ENCODE measurements around the gene CD37.
"Not testable (repeated sequence)": the region's sequence is repeated elsewhere in the genome, so short reads cannot be mapped to it uniquely, and the experiment has no call there.

The CD37 gene

DNA sequence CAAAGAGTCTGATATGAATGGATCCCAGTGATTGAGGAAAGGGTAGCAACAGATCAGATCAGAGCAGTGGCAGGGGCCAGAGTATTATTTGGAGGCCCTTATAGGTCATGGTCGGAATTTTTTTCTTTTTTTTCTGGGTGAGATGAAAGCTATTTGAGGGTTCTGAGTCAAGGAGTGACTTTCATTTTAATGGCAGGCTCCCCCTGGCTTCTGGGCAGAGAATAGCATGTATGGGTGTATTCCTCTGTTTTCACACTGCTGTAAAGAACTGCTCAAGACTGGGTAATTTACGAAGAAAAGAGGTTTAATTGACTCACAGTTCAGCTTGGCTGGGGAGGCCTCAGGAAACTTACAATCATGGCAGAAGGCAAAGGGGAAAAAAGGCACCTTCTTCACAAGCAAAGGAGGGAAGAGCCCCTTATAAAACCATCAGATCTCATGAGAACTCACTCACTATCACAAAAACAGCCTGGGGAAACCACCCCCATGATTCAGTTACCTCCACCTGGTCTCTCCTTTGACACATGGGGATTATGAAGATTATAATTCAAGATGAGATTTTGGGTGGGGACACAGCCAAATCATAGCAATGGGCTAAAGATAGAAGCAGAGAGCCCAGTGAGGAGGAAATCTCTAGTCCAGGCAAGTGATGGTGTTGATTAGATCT is 7.2 kb upstream of the CD37 start:
- no peak overlapping the region for H3K9ac ChIP-seq (ENCODE audit: low read depth in 1 of 2, low read length in 2 of 2)
- H3K27me3 ChIP-seq (ENCODE audit: control insufficient read depth in 1 of 2, insufficient read depth in 2 of 2, low read length in 2 of 2): no peaks in the 10 kb centered on the region

DNA sequence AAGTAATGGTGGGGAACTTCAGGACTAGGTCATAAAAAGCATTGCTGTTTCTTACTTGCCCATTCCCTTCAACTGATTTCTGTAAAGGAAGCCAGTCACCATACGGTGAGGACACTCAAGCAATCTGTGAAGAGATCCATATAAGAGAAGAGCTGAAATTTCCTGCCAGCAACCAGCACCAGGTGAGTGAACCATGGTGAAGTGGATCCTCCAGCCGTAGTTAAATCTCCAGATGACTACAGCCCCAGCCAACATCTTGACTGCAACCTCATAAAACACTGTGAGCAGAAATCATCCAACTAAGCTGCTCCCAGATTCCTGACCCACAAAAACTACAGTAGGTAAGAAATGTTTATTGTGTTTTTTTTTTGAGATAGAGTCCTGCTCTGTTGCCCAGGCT is 6.5 kb upstream of the CD37 start:
- no peaks in the 10 kb centered on the region for H3K27me3 ChIP-seq (ENCODE audit: control insufficient read depth in 1 of 2, insufficient read depth in 2 of 2, low read length in 2 of 2)
- H3K4me1 ChIP-seq (ENCODE audit: control insufficient read depth in 1 of 2, insufficient read depth in 2 of 2, low read length in 2 of 2): peaks cover 0 to 8% of the 10 kb centered on the region in 2 donors
- H3K9me3 ChIP-seq (ENCODE audit: control insufficient read depth in 1 of 2, low read length in 2 of 2): no peaks in the 10 kb centered on the region
- H3K27ac ChIP-seq (ENCODE audit: low read depth, low read length): no peak overlapping the region
- no peak overlapping the region for H3K4me3 ChIP-seq (ENCODE audit: low read depth in 1 of 2, low read length in 2 of 2)
- H3K9ac ChIP-seq (ENCODE audit: low read depth in 1 of 2, low read length in 2 of 2): no peak overlapping the region
- no peaks in the 10 kb centered on the region for H3K36me3 ChIP-seq (ENCODE audit: control insufficient read depth in 1 of 2, insufficient read depth in 2 of 2, low read length in 2 of 2)

More for the DNA sequence above, 7.2 kb upstream of the CD37 start:
- Histone ChIP-seq H3K27ac (ENCODE audit: low read depth, low read length) (no peak overlapping the region), H3K36me3 (ENCODE audit: control insufficient read depth in 1 of 2, insufficient read depth in 2 of 2, low read length in 2 of 2) (no peaks in the 10 kb centered on the region), H3K4me1 (ENCODE audit: control insufficient read depth in 1 of 2, insufficient read depth in 2 of 2, low read length in 2 of 2) (peaks cover 0 to 3% of the 10 kb centered on the region in 2 donors), H3K9me3 (ENCODE audit: control insufficient read depth in 1 of 2, low read length in 2 of 2) (no peaks in the 10 kb centered on the region), H3K4me3 (ENCODE audit: low read depth in 1 of 2, low read length in 2 of 2) (no peak overlapping the region)

- not testable (repeated sequence) for H3K36me3 ChIP-seq (ENCODE audit: control insufficient read depth in 1 of 2, insufficient read depth in 2 of 2, low read length in 2 of 2); H3K27ac ChIP-seq (ENCODE audit: low read depth, low read length); H3K9ac ChIP-seq (ENCODE audit: low read depth in 1 of 2, low read length in 2 of 2); H3K9me3 ChIP-seq (ENCODE audit: control insufficient read depth in 1 of 2, low read length in 2 of 2); H3K4me1 ChIP-seq (ENCODE audit: control insufficient read depth in 1 of 2, insufficient read depth in 2 of 2, low read length in 2 of 2); H3K4me3 ChIP-seq (ENCODE audit: low read depth in 1 of 2, low read length in 2 of 2); H3K27me3 ChIP-seq (ENCODE audit: control insufficient read depth in 1 of 2, insufficient read depth in 2 of 2, low read length in 2 of 2)
Measured at GRCh38 chr19:49331187-49331586, 4.0 kb upstream of the CD37 start.

DNA sequence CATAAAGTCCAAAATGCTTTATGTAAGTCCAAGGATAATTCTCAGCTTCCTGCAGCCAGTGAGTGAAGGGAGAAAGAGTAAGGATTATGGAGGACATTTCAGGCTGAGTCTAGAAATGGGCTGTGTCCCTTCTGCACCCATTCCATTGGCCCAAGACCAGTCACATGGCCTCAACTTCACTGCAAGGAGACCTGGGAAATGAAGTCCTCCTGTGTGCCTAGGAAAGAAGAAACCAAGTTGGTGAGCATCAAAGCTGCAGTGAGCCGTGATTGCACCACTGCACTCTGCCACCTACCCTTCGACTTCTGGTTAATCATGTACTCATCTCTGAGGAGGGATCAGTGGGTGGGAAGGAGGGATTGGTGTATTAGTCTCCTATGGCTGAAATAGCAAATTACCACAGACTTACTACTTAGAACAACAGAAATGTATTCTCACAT is 3.6 kb upstream of the CD37 start:
- no peak overlapping the region for H3K27ac ChIP-seq (ENCODE audit: low read depth, low read length)
- H3K9me3 ChIP-seq (ENCODE audit: control insufficient read depth in 1 of 2, low read length in 2 of 2): no peaks in the 10 kb centered on the region
- no peaks in the 10 kb centered on the region for H3K27me3 ChIP-seq (ENCODE audit: control insufficient read depth in 1 of 2, insufficient read depth in 2 of 2, low read length in 2 of 2)
- H3K4me1 ChIP-seq (ENCODE audit: control insufficient read depth in 1 of 2, insufficient read depth in 2 of 2, low read length in 2 of 2): peaks cover 0 to 8% of the 10 kb centered on the region in 2 donors
- H3K4me3 ChIP-seq (ENCODE audit: low read depth in 1 of 2, low read length in 2 of 2): no peak overlapping the region
- no peak overlapping the region for H3K9ac ChIP-seq (ENCODE audit: low read depth in 1 of 2, low read length in 2 of 2)
- H3K36me3 ChIP-seq (ENCODE audit: control insufficient read depth in 1 of 2, insufficient read depth in 2 of 2, low read length in 2 of 2): no peaks in the 10 kb centered on the region

DNA sequence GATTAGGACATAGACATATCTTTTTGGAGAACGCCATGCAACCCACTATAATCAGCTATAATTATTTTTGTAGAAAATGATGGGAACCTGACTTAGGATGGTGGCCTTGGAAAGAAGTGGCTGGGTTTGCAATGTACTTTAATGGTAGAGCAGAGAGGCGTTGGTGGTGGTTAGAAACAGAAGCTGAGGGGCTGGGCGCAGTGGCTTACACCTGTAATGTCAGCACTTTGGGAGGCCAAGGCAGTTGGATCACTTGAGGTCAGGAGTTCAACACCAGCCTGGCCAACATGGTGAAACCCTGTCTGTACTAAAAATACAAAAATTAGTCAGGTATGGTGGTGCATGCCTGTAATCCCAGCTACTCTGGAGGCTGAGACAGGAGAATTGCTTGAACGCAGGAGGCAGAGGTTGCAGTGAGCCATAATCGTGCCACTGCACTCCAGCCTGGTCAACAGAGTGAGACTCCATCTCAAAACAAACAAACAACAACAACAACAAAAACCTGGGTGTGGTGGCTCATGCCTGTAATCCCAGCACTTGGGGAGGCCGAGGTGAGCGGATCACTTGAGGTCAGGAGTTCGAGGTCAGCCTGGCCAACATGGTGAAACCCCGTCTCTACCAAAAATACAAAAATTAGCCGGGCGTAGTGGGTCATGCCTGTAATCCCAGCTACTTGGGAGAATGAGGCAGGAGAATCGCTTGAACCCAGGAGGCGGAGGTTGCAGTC is 2.4 kb upstream of the CD37 start:
- not testable (repeated sequence) for H3K4me1 ChIP-seq (ENCODE audit: control insufficient read depth in 1 of 2, insufficient read depth in 2 of 2, low read length in 2 of 2); H3K27me3 ChIP-seq (ENCODE audit: control insufficient read depth in 1 of 2, insufficient read depth in 2 of 2, low read length in 2 of 2); H3K9ac ChIP-seq (ENCODE audit: low read depth in 1 of 2, low read length in 2 of 2); H3K9me3 ChIP-seq (ENCODE audit: control insufficient read depth in 1 of 2, low read length in 2 of 2); H3K4me3 ChIP-seq (ENCODE audit: low read depth in 1 of 2, low read length in 2 of 2); H3K27ac ChIP-seq (ENCODE audit: low read depth, low read length); H3K36me3 ChIP-seq (ENCODE audit: control insufficient read depth in 1 of 2, insufficient read depth in 2 of 2, low read length in 2 of 2)

- no peak overlapping the region for H3K9ac ChIP-seq (ENCODE audit: low read depth in 1 of 2, low read length in 2 of 2)
- no peak overlapping the region for H3K27ac ChIP-seq (ENCODE audit: low read depth, low read length)
- H3K9me3 ChIP-seq (ENCODE audit: control insufficient read depth in 1 of 2, low read length in 2 of 2): no peaks in the 10 kb centered on the region
- H3K4me3 ChIP-seq (ENCODE audit: low read depth in 1 of 2, low read length in 2 of 2): peak overlapping the region in 1 of 2 donors; percentile 21
- H3K4me1 ChIP-seq (ENCODE audit: control insufficient read depth in 1 of 2, insufficient read depth in 2 of 2, low read length in 2 of 2): peaks cover 2 to 10% of the 10 kb centered on the region in 2 donors
- H3K36me3 ChIP-seq (ENCODE audit: control insufficient read depth in 1 of 2, insufficient read depth in 2 of 2, low read length in 2 of 2): no peaks in the 10 kb centered on the region
- no peaks in the 10 kb centered on the region for H3K27me3 ChIP-seq (ENCODE audit: control insufficient read depth in 1 of 2, insufficient read depth in 2 of 2, low read length in 2 of 2)
Measured at GRCh38 chr19:49333418-49333805, 1.8 kb upstream of the CD37 start.

- Histone ChIP-seq H3K27me3 (ENCODE audit: control insufficient read depth in 1 of 2, insufficient read depth in 2 of 2, low read length in 2 of 2) (no peaks in the 10 kb centered on the region), H3K9ac (ENCODE audit: low read depth in 1 of 2, low read length in 2 of 2) (no peak overlapping the region), H3K4me1 (ENCODE audit: control insufficient read depth in 1 of 2, insufficient read depth in 2 of 2, low read length in 2 of 2) (peaks cover 4 to 14% of the 10 kb centered on the region in 2 donors), H3K36me3 (ENCODE audit: control insufficient read depth in 1 of 2, insufficient read depth in 2 of 2, low read length in 2 of 2) (no peaks in the 10 kb centered on the region), H3K9me3 (ENCODE audit: control insufficient read depth in 1 of 2, low read length in 2 of 2) (no peaks in the 10 kb centered on the region), H3K27ac (ENCODE audit: low read depth, low read length) (no peak overlapping the region), H3K4me3 (ENCODE audit: low read depth in 1 of 2, low read length in 2 of 2) (peak overlapping the region in 1 of 2 donors; percentile 21)
Measured at GRCh38 chr19:49333811-49334288, 1.4 kb upstream of the CD37 start.

DNA sequence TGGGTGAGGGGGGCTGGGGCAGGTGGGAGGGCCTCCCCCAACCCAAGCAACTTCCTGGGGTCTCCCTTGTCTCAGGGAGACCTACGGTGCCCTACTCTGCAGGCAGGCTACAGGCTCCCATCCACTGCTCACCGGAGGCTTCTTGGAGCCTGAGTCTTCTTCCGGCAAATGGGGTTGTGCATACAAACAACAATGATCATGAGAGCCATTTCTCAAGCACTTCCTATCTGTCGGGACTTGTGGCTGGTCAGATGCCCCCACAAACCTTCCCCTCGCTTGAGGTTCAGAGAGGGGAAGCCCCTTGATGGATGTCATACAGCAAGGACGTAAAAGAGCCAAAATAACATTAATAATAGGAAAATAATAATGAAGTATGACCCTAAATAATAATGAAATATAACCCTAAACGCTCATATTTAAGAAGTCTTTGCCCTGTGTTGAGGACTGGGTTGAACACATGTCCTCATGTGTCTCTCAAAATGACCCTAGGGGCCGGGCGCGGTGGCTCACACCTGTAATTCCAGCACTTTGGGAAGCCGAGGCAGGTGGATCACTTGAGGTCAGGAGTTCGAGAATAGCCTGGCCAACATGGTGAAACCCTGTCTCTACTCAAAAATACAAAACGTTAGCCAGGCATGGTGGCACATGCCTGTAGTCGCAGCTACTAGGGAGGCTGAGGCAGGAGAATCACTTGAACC is 727 bp downstream of the CD37 start:
- H3K4me3 ChIP-seq (ENCODE audit: low read depth in 1 of 2, low read length in 2 of 2): peak overlapping the region; percentile 66
- H3K27me3 ChIP-seq (ENCODE audit: control insufficient read depth in 1 of 2, insufficient read depth in 2 of 2, low read length in 2 of 2): no peaks in the 10 kb centered on the region
- H3K4me1 ChIP-seq (ENCODE audit: control insufficient read depth in 1 of 2, insufficient read depth in 2 of 2, low read length in 2 of 2): peaks cover 10 to 33% of the 10 kb centered on the region in 2 donors
- peak overlapping the region; percentile 20 to 56 for H3K9ac ChIP-seq (ENCODE audit: low read depth in 1 of 2, low read length in 2 of 2)
- H3K9me3 ChIP-seq (ENCODE audit: control insufficient read depth in 1 of 2, low read length in 2 of 2): no peaks in the 10 kb centered on the region
- peak overlapping the region; percentile 32 for H3K27ac ChIP-seq (ENCODE audit: low read depth, low read length)
- no peaks in the 10 kb centered on the region for H3K36me3 ChIP-seq (ENCODE audit: control insufficient read depth in 1 of 2, insufficient read depth in 2 of 2, low read length in 2 of 2)

GRCh38 chr19:49336482-49337266 is 1.5 kb downstream of the CD37 start:
- Histone ChIP-seq H3K36me3 (ENCODE audit: control insufficient read depth in 1 of 2, insufficient read depth in 2 of 2, low read length in 2 of 2) (no peaks in the 10 kb centered on the region), H3K9me3 (ENCODE audit: control insufficient read depth in 1 of 2, low read length in 2 of 2) (no peaks in the 10 kb centered on the region), H3K4me1 (ENCODE audit: control insufficient read depth in 1 of 2, insufficient read depth in 2 of 2, low read length in 2 of 2) (peaks cover 10 to 32% of the 10 kb centered on the region in 2 donors), H3K27ac (ENCODE audit: low read depth, low read length) (no peak overlapping the region), H3K9ac (ENCODE audit: low read depth in 1 of 2, low read length in 2 of 2) (no peak overlapping the region), H3K4me3 (ENCODE audit: low read depth in 1 of 2, low read length in 2 of 2) (no peak overlapping the region), H3K27me3 (ENCODE audit: control insufficient read depth in 1 of 2, insufficient read depth in 2 of 2, low read length in 2 of 2) (no peaks in the 10 kb centered on the region)

Data from duodenal mucosa (tissue), 2 donors.